GM19023 (cell line): ENCODE data around the gene ZBP1.

ENCODE experiments used
- ATAC-seq: cut with Tn5 transposase; IDR thresholded peaks from one replicate; pipeline ENCODE4 v1.9.1; 2021; ENCODE audit warnings: mild to moderate bottlenecking, moderate library complexity; ENCODE audit not compliant: unreplicated experiment

The ZBP1 gene

DNA sequence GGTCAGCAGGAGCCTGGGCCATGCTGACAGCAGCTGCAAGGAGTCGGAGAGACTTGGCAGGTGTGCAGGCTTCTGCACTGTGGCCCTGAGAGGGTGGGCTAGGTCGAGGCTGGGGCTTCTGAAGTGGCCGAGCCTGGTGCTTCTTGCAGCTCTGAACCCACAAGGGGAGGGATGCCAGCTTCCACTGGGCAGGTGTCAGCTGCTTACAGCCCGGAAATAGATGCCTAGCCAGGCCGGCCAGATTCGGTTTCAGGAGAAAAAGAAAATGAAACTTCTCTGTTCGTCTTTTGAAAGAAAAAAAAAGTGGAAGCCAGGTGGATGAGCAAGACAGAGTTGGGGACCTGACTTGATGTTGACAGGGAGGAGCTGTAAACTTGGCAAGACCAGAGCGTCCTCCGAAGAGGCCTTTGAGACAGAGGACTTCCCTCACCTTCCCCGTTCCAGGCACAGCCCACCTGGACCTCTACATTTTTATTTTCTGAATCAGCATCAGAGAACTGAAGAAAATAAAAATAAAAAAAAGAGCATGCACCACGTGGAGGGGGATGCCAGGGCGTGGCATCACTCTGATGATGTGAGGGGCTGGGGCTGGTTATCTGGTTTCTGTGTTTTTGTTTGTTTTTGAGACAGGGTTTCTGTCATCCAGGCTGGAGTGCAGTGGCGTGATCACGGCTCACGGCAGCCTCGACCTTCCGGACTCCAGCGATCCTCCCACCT lies at the start of gene ZBP1:
Gene ZBP1, minus strand, starts transcription at position 153 of the 717 bp plus-strand sequence. Its CDS starts 131 bp downstream, at position 22.
- ATAC-seq: peak; percentile 50

GRCh38 chr20:57669632-57670031 lies 49.4 kb upstream of the ZBP1 start:
- ATAC-seq: no peak

DNA sequence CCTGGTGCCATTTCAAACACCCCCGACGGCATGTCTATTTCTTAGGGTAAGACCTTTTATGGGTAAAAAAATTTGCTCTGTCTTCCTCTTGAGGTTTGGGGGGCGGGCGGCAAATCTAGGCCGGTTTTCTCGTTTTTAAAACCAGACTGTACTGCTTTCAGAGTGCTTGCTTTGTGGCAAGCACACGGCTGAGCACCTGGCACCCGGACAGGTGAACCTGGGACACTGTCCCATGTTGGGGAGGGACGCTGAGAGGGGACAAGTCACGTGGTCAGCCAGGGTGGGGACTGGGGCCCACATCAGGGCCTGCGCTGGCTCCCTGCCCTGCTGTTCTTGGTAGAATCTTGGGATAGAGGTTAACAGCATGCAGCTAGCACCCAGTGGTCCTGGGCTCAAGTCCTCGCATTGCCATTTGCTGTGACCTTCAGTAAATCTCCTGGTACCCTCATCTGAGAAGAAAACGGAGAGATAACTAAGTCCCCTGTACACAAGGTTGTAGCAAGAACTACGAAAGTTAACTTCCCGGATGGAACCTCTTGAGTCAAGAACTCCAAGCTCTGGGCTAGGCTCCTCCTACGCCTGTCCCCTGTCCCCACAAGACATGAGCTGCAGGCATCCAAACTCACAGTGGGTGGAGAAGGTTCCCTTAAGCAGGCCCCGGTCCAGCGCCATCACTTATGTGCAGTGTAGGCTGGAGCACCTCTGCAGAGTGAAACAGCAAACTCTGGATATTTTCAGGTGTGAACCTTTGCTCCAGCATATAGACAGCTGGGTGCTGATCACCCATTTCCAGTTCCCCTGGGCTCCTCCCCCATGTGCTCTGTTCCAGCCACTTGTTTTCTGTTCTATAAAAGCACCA lies 47.9 kb upstream of the ZBP1 start:
- no peak for ATAC-seq

DNA sequence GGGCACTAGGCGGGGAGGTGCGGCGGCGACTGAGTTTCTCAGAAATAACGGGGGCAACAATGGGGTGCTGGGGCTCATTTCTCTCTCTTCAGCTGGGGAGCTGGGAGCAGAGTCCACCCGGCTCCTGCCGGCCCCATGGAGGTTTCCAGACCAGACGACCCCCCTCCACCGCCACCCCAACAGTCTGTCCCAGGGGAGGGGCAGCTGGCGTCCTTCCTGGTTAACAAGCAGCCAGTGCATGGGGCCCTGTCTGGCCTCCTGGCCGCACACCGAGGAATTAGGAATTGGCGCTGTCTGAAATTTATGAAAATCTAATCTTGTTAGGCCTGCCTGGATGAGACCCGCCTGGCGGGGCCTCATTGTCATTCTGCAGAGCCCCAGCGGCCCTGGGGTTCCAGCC lies 47.2 kb upstream of the ZBP1 start:
- no peak for ATAC-seq

GRCh38 chr20:57666834-57667157 lies 46.6 kb upstream of the ZBP1 start:
- no peak for ATAC-seq

DNA sequence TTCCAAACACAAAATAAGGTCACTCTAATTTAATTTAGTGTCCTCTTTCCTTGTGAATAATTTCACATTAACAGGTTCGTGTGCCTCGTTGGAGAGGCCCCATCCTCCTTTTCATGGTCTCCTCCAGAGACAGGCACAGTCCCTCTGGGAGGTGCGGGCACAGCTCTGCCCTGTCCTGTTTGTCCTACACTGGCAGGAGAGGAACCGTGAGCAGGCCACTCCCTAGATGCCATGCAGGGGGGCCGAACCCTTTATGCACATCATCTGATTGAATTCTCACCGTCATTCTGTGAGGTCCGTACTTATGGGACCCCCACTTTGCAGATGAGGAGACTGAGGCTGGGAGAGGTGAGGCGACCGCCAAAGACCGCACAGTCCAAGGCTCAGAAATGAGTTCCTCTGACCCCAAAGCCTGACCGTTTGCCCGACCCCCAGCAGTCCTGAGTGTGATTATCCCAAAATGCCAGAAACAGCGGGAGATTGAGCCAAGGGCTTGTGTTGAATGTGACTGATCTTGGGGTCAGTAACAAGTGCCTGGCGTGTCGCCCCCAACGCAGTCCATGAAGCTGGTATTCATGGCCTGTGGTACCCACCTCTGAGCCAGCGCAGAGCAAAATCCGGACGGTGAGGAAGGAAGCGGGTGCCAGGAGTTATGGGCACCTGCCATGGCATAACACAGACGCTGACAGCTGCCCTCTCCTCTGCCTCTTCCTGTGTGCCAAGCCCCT lies 46.0 kb upstream of the ZBP1 start:
- no peak for ATAC-seq

- ATAC-seq: no peak
These were observed 45.4 kb upstream of the ZBP1 start for GRCh38 chr20:57665589-57665971.

DNA sequence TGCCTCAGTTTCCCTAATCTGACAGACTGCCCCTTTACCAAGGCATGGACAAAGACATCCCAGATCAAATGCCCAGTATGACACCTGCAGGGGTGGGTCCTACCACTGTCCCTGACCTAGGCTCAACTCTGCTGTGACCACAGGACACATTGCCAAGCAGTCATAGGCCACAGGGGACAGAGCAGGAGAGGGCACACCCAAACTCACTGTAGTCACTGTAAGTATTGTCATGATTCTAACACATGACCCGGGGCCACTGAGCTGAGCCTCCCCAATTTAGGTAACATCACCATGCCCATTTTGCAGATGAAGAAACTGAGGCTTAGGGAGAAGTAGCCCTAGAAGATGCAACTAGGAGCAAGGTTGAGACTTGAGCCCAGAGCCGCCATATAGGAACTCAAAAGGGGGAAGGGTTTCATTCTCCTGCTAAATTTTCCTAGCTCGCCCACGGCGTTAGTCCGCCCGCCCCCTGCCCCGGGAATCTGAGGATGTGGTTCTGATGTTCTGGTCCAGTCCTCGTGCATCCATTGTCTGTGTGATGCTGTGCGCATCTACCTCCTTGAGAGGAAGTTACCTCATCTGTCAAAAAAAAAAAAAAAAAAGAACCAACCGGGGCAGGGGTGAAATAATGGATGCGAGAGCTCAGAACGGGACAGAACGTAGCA lies 44.8 kb upstream of the ZBP1 start:
- no peak for ATAC-seq

- no peak for ATAC-seq
These were observed 44.2 kb upstream of the ZBP1 start for GRCh38 chr20:57664476-57664875.

DNA sequence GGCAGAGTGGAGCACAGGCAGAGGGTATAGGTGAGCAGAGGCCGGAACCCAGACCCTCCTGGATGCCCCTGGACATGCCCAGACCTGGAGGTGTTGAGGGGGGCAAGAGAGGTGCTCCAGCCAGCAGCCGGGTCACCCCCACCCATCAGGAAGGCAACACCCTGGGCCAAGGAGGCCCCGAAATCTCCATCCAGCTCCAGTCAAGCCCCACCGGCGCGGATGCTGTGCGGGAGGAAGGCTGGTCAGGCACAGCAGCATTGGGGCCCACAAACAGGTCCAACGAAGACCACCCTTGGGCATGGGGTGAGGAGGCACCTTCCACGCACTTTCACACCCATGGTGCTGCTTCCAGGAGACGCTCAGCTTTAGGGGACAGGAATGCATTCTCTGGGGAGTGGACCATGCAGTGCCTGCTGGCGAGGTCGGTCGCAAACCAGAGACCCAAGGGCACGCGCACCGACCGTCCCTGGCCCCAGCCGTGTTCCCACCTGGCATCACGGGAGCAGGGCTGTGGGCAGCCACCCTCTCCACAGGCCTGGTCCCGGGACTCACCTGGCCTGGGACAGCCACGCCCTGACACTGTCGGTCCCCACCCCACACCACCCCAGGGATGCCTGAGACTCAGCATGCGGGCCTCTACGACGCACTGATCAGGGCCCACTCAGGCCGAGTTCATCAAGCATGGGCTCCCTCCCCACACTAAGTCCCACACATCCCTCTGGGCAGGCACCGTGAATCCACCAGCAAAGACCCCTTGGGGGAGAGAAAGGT lies 43.6 kb upstream of the ZBP1 start:
- ATAC-seq: no peak

DNA sequence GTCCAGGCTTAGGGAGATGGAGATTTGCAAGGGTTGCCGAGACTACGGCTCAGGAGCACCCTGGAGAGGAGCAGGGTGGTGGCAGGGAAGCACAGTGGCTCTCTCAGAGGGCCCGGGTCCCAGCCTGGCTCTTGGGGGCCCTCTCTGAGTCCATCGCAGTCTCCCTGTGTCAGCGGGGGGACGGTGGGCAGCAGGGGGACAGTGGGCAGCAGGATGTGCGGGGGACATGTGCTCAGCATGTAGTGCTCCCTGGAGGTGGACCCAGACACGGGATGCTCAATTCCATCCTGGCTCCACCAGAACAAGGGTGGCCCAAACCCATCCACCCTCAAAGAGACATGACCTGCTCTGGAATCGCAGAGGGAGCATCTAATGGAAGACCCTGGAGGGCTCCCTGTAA lies 43.0 kb upstream of the ZBP1 start:
- no peak for ATAC-seq

GRCh38 chr20:57662456-57663240 lies 42.4 kb upstream of the ZBP1 start:
- no peak for ATAC-seq

GRCh38 chr20:57661746-57662455 lies 41.7 kb upstream of the ZBP1 start:
- no peak for ATAC-seq

DNA sequence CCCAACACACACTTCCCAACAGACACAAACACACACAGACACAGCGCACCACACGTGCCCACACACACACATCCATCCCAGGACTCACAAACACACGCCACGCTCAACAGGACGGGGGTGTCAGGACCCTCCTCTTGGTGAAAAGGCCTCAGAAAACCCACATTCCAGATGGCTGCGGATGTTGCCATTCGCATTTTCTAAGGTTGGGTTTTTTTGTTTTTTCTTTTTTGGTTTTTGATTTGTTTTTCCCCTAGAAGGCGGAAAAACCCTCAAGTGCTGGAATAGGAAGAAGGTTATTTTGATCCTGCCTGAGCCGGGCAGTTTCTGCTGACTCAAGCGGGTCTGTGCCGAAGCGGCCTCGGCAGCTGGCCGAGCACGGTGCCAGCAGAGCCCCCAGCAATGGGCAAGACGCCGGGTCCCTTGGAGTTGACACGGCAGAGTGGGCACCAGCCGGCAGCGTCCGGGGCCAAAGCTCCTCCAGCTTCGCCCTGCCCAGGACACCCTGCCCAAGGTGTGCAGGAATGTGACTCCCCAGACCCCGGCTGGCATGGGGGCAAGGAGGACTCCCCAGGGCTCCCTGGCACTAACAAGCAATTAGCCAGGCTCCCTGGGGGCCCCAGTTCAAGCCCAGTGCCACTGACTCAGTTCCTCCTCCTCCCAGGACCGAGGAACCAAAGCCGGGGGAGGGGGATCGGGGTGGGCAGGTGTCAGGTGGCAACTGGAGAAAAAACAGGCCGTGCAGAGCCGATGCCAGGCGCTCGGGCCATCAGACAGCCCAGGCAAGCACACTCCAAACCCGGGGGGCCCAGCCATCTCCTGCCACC lies 40.9 kb upstream of the ZBP1 start:
- ATAC-seq: no peak

GRCh38 chr20:57660181-57660921 lies 40.1 kb upstream of the ZBP1 start:
- ATAC-seq: no peak

DNA sequence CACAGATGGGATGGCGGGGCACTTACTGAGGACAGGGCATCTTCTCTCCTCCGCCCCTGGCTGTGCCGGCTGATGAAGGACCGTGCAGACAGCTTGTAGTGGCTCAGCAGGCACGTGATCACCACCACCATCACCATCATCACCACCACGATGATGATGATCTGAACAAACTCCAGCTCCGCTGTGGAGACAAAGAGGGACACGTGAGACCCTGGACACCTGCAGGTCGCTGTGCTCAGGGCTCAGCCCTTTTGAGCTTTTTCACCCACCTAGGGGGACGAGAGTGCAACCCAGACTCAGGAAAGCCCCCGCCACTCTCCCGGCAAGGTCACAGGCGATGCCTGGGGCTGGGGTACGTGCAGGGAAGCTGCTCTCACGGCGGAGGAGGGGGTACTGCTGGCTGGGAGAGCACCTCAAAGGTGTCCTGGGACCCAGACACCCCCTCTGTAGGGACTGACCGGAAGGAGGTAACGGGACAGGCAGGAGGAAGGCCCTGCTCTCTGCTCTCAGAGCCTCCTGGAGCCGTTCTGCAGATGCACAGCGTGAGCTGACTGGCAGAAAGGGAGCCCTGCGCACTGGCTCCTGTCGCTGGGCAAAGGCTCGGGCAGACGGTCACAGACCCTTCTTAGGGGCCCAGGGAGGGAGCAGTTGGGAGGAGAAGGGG lies 39.4 kb upstream of the ZBP1 start:
- ATAC-seq: no peak
